ENCODE data around the gene ETFA. TPM values are rescaled to one million over a fixed set of nuclear protein-coding genes. Genes with fewer than 3 reads are reported as not detected.
A peak's percentile ranks its signal among the peaks of the same experiment; 100 is the strongest.

Gene ETFA
- total and polyA plus RNA-seq, 9 of the 15 experiments (the other 6 are each of a cell fraction or from before 2014, with no cell fraction given): 130 to 543 (median 232) TPM

GRCh38 chr15:76337059-76337695 lies 25.9 kb upstream of the ETFA start (continued):
- TF ChIP-seq ZNF318 (IDR thresholded peaks at IDR 0.05; ENCODE audit: borderline replicate concordance in 1 of 2, low read depth in 1 of 2) (no peak), MYBL2 (IDR thresholded peaks at IDR 0.05; ENCODE audit: low read depth) (no peak), MYBL2 (CRISPR knock-in tag; IDR thresholded peaks at IDR 0.05; ENCODE audit: borderline replicate concordance) (no peak), ATF6 (CRISPR knock-in tag; IDR thresholded peaks at IDR 0.05) (peak; percentile 19; the same call in 1 of the 2 replicates), BRF2 (IDR thresholded peaks at IDR 0.05; ENCODE audit: borderline replicate concordance, insufficient read depth, insufficient read length) (no peak), ILF3 (IDR thresholded peaks at IDR 0.05; ENCODE audit: borderline replicate concordance) (no peak), ZFX (CRISPR knock-in tag; IDR thresholded peaks at IDR 0.05) (no peak), CTBP1 (IDR thresholded peaks at IDR 0.05; ENCODE audit: borderline replicate concordance) (no peak), ZNF436 (CRISPR knock-in tag; IDR thresholded peaks at IDR 0.05) (no peak), SMC3 (conservative IDR thresholded peaks at IDR 0.05; ENCODE audit: insufficient read depth, low read depth, low read length) (no peak), ZNF639 (CRISPR knock-in tag; conservative IDR thresholded peaks at IDR 0.05 in 1 of 2, IDR thresholded peaks at IDR 0.05 in 1 of 2) (no peak), SMARCE1 (IDR thresholded peaks at IDR 0.05) (no peak)
